HL-60/S4 treated with phorbol 12-myristate 13-acetate at 8.2 ng/mL for 4 days and 3 days (cell line): ENCODE data around the gene PNMA8A.

Source experiments
- in situ Hi-C: fragments of 300-500 bp; cut with MboI; formaldehyde crosslinking; loops from 2 replicates; pipeline ENCODE4 v1.15.0; 2022; ENCODE audit warnings: low sequenced_read_pairs

Gene PNMA8A

GRCh38 chr19:46493236-46494145, 22.1 kb upstream of the PNMA8A start:
- in situ Hi-C loops: no loop called here

DNA sequence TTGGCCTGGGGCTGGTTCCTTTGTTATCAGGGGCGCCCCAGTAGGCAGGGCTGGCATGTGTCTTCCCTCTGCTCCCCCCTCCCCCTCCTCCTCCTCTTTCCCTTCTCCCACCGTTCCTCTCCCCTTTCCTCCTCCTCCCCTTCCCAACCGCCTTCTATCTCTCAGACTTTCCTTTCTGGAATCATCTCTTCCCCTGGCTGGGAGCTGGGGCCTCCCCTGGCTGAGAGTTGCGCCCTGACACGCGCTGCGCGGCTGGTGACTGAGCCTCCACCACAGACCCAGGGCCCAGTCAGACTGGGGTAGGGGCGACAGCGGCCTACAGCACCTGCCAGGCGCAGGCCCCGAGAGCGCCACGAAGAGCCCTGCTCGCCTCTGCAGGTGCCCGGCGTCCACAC, 21.5 kb upstream of the PNMA8A start:
- in situ Hi-C loops: no loop called here

DNA sequence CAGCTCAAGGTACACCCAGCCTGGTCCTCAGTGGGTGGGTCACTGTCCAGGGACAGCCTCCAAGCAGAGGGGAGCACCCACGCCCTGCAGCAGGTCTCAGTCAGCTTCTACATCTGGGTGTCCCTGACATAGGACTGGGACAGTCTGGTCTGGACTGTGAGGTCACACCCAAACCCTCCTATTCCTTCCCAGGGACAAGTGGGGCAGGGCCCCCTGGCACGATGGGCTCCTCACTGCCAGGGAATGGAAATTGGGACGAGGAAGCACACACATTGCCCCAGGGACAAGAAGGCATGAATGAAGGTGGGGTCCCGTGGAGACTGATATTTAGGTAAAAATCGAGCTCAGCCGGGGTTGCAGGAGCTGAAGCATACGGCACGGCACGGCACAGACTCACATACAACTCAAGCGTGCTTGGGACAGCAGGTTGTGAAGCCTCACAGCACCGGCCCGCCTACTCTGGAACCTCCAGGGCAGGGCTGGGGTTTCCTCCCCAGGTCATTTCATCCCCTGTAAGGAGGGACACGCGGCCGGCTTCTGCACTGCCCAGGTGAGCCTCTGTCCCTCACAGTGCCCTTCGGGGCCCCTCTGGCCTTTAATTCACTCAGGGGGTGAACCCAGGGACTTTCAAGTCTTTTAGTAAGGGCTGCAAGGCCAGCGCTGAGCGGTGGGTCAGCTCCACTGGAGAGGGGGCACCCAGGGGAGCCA, 20.8 kb upstream of the PNMA8A start:
- in situ Hi-C loops: no loop called here

- in situ Hi-C loops: no loop called here
These were observed 19.4 kb upstream of the PNMA8A start for GRCh38 chr19:46490774-46491173.

GRCh38 chr19:46489445-46490272, 18.3 kb upstream of the PNMA8A start:
- in situ Hi-C loops: no loop called here

GRCh38 chr19:46488551-46488950, 17.2 kb upstream of the PNMA8A start:
- in situ Hi-C loops: no loop called here

DNA sequence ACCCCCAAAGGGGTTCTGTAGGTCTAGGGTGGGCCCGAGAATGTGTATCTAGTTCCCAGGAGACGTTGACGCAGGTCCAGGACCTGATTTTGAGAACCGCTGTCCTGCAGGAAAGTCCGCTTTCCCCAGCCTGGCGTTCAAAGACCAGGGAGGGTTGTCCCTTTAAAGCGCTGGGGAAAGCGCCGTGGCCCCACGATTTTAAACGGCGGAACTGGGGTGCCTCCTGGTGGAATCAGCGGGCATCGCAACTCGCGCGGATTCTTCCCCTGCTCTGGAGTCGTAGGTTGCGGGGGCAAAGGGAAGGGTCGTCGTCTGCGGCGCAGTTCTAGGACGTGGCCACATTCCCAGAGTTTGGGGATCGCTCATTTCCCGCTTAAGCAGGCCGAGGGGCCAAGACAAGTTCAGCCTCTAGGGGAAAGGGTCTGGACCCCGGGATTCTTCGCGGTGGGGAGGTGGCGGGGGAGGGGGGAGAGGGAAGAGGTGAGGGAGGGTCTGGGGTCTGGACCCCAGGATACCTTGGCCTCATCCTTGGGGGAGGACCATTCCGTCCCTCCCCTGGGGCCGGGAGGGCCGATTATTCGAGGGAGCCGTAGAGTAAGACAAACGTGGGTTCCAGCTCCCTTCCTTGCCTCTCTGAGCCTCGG, 16.6 kb upstream of the PNMA8A start:
- in situ Hi-C loops: no loop called here

GRCh38 chr19:46487178-46487801, 15.9 kb upstream of the PNMA8A start:
- in situ Hi-C loops: no loop called here

GRCh38 chr19:46486358-46486757, 15.0 kb upstream of the PNMA8A start:
- in situ Hi-C loops: no loop called here

GRCh38 chr19:46484656-46485055, 13.3 kb upstream of the PNMA8A start:
- in situ Hi-C loops: no loop called here

DNA sequence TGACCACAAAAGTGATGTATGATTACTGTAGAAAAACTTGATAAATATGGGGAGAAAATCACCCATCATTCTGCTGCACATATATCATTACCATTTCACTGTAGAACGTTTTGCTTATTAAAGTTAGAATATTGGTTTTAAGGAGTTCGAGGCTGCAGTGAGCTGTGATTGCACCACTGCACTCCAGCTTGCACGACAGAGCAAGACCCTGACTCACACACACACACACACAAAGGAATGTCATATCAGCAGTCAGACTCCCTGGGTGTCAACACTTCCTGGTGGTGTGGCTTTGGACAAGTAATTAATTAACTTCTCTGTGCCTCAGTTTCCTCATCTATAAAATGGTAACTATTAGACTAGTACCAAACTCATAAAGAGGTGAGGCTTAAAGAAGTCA, 11.3 kb upstream of the PNMA8A start:
- in situ Hi-C loops: no loop called here

- in situ Hi-C loops: no loop called here
These were observed 10.6 kb upstream of the PNMA8A start for GRCh38 chr19:46481947-46482346.

- in situ Hi-C loops: no loop called here
These were observed 10.0 kb upstream of the PNMA8A start for GRCh38 chr19:46481223-46481848.

DNA sequence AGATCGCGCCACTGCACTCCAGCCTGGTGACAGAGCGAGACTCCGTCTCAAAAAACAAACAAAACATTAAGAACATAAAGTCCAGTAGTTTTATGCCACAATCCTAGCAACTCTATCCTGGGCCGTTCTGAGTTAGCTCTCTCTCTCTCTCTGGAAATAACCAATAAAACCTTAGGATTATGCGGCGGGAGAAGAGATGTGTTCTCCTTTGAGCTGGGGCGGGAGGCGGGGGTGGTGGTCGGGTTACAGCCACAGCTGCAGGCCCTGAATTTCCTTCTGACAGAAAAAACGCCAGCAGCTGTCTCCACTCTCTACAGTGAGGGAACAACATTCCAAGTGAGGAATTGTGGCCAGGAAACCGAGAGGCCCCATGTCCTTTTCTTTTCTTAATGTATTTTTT, 9.1 kb upstream of the PNMA8A start:
- in situ Hi-C loops: no loop called here

DNA sequence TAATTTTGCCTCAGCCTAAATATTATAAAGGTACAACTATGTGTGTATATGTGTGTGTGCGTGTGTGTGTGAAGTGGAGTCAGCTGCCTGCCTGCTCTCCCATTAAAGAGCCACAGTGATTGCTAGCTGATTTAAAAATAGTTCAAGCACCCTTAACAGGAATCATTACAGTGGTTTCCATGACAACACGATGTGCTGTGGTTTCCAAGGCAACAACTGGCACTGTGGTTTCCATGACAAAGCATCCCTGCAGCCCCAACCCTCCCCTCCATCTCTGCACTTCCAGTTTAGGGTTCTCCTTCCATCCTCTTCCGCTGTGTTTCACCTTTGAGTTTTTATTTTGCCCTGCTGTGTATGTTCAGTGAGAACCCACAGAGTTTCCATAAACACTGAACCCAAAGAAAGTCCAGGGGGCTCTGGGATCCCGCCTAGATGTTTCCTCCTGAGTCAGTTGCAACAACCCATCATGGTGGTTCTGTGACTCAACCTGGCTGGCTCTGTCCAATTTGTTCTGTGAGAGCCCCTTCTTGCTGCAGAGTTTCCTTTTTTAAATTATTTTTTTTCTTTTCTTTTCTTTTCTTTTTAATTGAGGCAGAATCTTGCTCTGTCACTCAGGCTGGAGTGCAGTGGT, 7.1 kb upstream of the PNMA8A start:
- in situ Hi-C loops: no loop called here

DNA sequence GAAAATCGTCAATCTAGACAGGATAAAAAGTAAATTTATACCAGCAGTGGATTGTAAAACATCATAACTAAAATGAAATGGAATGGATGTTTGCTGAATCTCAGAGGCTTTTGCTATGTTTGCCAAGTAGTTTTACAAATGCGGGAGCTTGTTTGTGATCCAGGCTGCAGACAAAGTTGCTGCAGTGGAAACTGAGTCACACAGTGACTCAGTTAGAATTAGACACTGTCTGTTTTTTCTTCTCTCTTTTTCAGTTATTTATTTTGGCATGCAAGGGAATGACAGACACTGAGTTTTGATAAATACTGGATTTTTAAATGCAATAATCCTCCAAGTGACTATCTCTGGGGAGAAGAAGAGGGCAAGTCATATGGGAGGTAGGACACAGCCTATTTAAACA, 4.6 kb upstream of the PNMA8A start:
- in situ Hi-C loops: no loop called here

DNA sequence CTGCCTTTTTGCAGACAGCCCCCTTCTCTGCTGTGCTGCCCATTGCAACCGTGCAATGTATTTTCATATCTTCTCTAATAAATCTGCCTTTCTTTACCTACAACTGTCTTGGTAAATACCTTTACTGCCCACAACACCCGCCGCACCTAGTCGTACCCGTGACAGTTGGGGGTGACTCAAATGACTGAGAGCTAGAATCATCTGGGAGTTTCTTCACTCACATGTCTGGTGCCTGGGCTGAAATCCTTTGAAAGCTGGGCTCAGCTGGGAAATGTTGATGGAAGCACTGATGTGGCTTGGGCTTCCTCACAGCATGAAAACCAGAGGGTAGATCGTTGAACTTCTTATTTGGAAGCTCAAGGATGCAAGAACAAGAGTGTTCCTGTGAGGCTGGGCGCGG, 2.8 kb upstream of the PNMA8A start:
- in situ Hi-C loops: no loop called here

GRCh38 chr19:46472592-46472991, 1.2 kb upstream of the PNMA8A start:
- in situ Hi-C loops: no loop called here

DNA sequence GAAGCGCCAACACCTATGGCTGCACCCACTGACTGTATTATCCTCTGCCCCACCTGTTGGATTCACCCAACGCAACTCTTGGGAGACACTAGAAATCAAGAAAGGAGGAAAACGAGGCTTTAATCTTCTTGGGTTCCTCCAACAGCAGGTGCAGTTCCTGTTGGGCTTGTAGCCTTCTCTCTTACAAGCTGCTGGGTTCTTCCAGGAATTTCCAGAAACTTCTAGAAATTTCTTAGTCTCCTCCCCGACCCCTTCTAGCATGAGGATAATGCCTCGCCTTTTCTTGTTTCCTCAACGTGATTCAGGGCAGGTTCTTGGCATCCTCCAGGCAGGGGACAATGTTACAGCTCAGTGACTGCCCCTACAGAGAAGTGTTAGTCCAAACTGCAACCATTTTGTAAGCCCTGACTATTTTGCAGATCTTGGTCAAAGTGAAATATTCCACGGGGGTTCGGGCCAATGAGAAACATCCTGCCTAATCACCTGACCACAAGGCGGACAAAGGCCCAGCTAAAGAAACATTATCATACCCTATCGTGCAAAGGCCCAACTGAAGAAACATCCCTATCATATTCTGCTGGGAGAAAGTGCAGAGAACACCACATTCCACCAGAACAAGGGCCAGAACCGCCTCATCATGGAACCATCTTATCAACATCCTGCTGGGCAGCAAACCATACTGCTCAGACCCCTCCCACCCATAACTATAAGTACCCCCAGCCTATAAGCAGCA, 614 bp upstream of the PNMA8A start:
- in situ Hi-C loops: no loop called here
